ENCODE results near the gene NUP107. TPM values are rescaled to one million over a fixed set of nuclear protein-coding genes. Genes with fewer than 3 reads are reported as not detected.

Gene NUP107
- total RNA-seq, 2 donors from 2014 or later, result 31.3 to 56.6 TPM

GRCh38 chr12:68646484-68646883 is 40.3 kb upstream of the NUP107 start:
- Histone ChIP-seq H3K27me3 (no peaks in the 10 kb centered on the region), H3K4me3 (no peak overlapping the region), H3K9me3 (no peaks in the 10 kb centered on the region), H3K27ac (no peak overlapping the region), H3K36me3 (no peaks in the 10 kb centered on the region), H3K4me1 (no peaks in the 10 kb centered on the region), H3K9ac (ENCODE audit: low read depth in 2 of 2, low read length in 2 of 2) (no peak overlapping the region)
- DNase-seq, result no peak
- intact Hi-C loops (cut with DNase I), result no loop called here
- TF ChIP-seq, protein P1, sequence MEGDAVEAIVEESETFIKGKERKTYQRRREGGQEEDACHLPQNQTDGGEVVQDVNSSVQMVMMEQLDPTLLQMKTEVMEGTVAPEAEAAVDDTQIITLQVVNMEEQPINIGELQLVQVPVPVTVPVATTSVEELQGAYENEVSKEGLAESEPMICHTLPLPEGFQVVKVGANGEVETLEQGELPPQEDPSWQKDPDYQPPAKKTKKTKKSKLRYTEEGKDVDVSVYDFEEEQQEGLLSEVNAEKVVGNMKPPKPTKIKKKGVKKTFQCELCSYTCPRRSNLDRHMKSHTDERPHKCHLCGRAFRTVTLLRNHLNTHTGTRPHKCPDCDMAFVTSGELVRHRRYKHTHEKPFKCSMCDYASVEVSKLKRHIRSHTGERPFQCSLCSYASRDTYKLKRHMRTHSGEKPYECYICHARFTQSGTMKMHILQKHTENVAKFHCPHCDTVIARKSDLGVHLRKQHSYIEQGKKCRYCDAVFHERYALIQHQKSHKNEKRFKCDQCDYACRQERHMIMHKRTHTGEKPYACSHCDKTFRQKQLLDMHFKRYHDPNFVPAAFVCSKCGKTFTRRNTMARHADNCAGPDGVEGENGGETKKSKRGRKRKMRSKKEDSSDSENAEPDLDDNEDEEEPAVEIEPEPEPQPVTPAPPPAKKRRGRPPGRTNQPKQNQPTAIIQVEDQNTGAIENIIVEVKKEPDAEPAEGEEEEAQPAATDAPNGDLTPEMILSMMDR (IDR thresholded peaks at IDR 0.05), result no peak

GRCh38 chr12:68647507-68647906 is 39.3 kb upstream of the NUP107 start:
- TF ChIP-seq, protein P1 (IDR thresholded peaks at IDR 0.05), result no peak
- Histone ChIP-seq H3K9ac (ENCODE audit: low read depth in 2 of 2, low read length in 2 of 2) (no peak overlapping the region), H3K27ac (no peak overlapping the region), H3K4me3 (no peak overlapping the region), H3K9me3 (no peaks in the 10 kb centered on the region), H3K4me1 (no peaks in the 10 kb centered on the region), H3K36me3 (no peaks in the 10 kb centered on the region), H3K27me3 (no peaks in the 10 kb centered on the region)
- intact Hi-C loops (cut with DNase I), result no loop called here
- no peak for DNase-seq

DNA sequence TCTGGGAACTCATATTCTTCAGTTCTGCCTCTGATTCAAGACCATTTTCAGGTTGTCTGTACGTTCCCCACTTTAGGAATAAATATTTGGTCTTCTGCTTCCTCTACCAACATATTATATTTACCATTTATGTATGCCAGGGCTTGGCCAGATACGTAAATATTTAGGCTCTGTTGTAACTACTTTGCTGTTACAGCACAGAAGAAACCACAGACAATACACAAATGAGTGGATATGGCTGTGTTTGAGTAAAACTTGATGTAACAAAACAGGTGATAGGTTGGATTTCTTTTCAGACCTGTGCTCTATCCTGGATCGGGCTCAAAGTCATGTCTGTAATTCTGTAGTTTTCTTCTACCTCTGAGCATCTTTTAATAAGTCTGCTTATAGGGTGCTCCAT is 38.6 kb upstream of the NUP107 start:
- TF ChIP-seq, protein P1 (IDR thresholded peaks at IDR 0.05), result no peak
- no peak for DNase-seq
- intact Hi-C loops (cut with DNase I), result no loop called here
- Histone ChIP-seq H3K36me3 (no peaks in the 10 kb centered on the region), H3K9me3 (no peaks in the 10 kb centered on the region), H3K27me3 (no peaks in the 10 kb centered on the region), H3K27ac (no peak overlapping the region), H3K4me3 (no peak overlapping the region), H3K4me1 (no peaks in the 10 kb centered on the region), H3K9ac (ENCODE audit: low read depth in 2 of 2, low read length in 2 of 2) (no peak overlapping the region)

DNA sequence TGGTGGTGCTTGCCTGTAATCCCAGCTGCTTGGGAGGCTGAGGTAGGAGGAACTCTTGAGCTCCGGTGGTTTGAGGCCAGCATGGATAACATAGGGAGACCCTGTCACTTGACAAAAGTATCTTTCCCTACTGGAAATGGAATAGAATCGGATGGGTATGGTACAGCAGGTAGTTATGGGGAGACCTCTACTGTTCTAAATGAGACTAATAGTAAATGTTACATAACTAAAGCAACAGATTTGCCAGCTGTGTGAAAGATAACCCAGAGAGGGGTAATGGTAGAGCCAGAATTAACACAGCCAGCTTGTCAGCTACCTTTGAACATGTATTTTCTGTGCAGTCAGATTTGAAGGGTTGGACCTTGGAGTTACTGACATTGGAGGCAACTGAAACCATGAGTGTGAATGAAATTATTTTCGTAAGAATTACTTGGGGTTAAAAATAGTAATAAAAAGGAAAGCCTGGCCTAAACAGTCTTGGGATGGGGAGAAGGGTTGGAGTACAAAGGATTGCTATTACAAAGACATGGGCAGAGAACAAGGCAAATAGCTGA is 21.7 kb upstream of the NUP107 start:
- no peak overlapping the region for H3K4me3 ChIP-seq
- H3K9ac ChIP-seq (ENCODE audit: low read depth in 2 of 2, low read length in 2 of 2), result no peak overlapping the region
- DNase-seq, result no peak
- H3K4me1 ChIP-seq, result no peaks in the 10 kb centered on the region
- no peaks in the 10 kb centered on the region for H3K36me3 ChIP-seq
- H3K27ac ChIP-seq, result no peak overlapping the region
- H3K9me3 ChIP-seq, result no peaks in the 10 kb centered on the region
- TF ChIP-seq, protein P1 (IDR thresholded peaks at IDR 0.05), result no peak
- intact Hi-C loops (cut with DNase I), result no loop called here
- no peaks in the 10 kb centered on the region for H3K27me3 ChIP-seq

DNA sequence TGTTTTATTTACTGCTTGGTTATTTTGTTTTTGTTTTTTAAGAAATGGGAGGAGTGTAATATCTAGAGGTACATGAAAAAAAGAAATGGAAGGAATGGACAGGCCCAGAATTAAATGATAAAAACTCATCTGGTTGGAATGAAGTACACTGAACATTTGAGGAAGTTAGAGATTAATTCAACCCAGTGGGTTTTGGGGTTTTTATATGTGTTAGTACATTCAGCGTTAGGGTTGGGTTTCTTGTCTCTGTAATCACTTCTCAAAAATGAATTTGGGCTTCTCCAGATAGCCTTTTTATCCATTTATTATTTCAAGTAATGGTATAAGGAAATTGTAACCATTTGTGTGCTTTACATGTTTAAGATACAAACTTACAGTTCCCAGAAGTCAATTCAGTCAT is 19.5 kb upstream of the NUP107 start:
- TF ChIP-seq, protein P1 (IDR thresholded peaks at IDR 0.05), result no peak
- DNase-seq, result no peak
- Histone ChIP-seq H3K36me3 (no peaks in the 10 kb centered on the region), H3K9ac (ENCODE audit: low read depth in 2 of 2, low read length in 2 of 2) (no peak overlapping the region), H3K9me3 (no peaks in the 10 kb centered on the region), H3K4me1 (no peaks in the 10 kb centered on the region), H3K27me3 (no peaks in the 10 kb centered on the region), H3K4me3 (no peak overlapping the region), H3K27ac (no peak overlapping the region)
- intact Hi-C loops (cut with DNase I), result no loop called here

Data from colonic mucosa (tissue), 4 donors.